SK-N-SH (cell line): ENCODE results near the gene CELF2. TPM values are rescaled to one million over a fixed set of nuclear protein-coding genes. Genes with fewer than 3 reads are reported as not detected.

Experiments
- CTCF ChIA-PET: fragments of 300-600, 350-600 bp; formaldehyde crosslinking; extraction: SDS; loops from one replicate; lab custom pipeline; 2021; lab: Yijun Ruan, JAX
- POLR2A ChIA-PET: fragments of 350-600 bp; sonication (Branson Sonifier 250); formaldehyde crosslinking; extraction: SDS; loops from one replicate; lab custom pipeline; 2020; ENCODE audit warnings: antibody characterized with exemption, inconsistent platforms; lab: Yijun Ruan, JAX
- DNase-seq: peaks from one replicate; pipeline ENCODE4 v3.0.0; 2012
- H2AFZ ChIP-seq: fragments of 200-600 bp; sonication (generic); 2 replicates; pipeline ENCODE4 v1.8.1; 2016; ENCODE audit warnings: antibody characterized with exemption, mild to moderate bottlenecking, low read depth
- H3F3A ChIP-seq: fragments of 200-600 bp; sonication (generic); replicated peaks from 2 replicates; pipeline ENCODE3; 2016; ENCODE audit warnings: antibody characterized with exemption, mild to moderate bottlenecking; ENCODE audit not compliant: insufficient read depth
- H3K27ac ChIP-seq, 2 experiments: fragments of 200-500 bp in 1 of 2; fragments of 200-600 bp in 1 of 2; sonication (Bioruptor generic) in 1 of 2; sonication (generic), shearing (Covaris generic) in 1 of 2; 2 replicates each; pipeline versions ENCODE4 v1.5.1 to v1.6.1; 2014 to 2016; ENCODE audit warnings: low read depth in 2 of 2, inconsistent platforms in 1 of 2, low read length in 1 of 2, mild to moderate bottlenecking in 1 of 2, mixed read lengths in 1 of 2
- H3K27me3 ChIP-seq: fragments of 200-600 bp; sonication (generic), shearing (Covaris generic); 2 replicates; pipeline ENCODE4 v1.6.1; 2016; ENCODE audit warnings: mixed run types; ENCODE audit not compliant: insufficient read depth
- H3K36me3 ChIP-seq, 2 experiments: fragments of 200-500 bp in 1 of 2; fragments of 200-600 bp in 1 of 2; sonication (Bioruptor generic) in 1 of 2; sonication (generic) in 1 of 2; replicated peaks in 1 of 2; 2 replicates each; pipeline versions ENCODE3 to v1.5.1; 2014 to 2016; ENCODE audit warnings: low read length in 1 of 2, mild to moderate bottlenecking in 1 of 2; ENCODE audit not compliant: insufficient read depth in 2 of 2, control insufficient read depth in 1 of 2
- H3K4me1 ChIP-seq, 2 experiments: fragments of 200-500 bp in 1 of 2; fragments of 200-600 bp in 1 of 2; sonication (Bioruptor generic) in 1 of 2; sonication (generic), shearing (Covaris generic) in 1 of 2; 2 replicates each; pipeline versions ENCODE4 v1.5.1 to v1.6.1; 2014 to 2016; ENCODE audit warnings: low read depth in 1 of 2, low read length in 1 of 2, mixed run types in 1 of 2; ENCODE audit not compliant: insufficient read depth in 2 of 2, control insufficient read depth in 1 of 2
- H3K4me2 ChIP-seq: fragments of 200-600 bp; sonication (generic), shearing (Covaris generic); 2 replicates; pipeline ENCODE4 v1.6.1; 2017; ENCODE audit warnings: mixed run types
- H3K4me3 ChIP-seq, 2 experiments: fragments of 200-500 bp in 1 of 2; fragments of 200-600 bp in 1 of 2; sonication (Bioruptor generic) in 1 of 2; sonication (generic), shearing (Covaris generic) in 1 of 2; 2 replicates each; pipeline versions ENCODE4 v1.5.1 to v1.8.1; 2014 to 2016; ENCODE audit warnings: low read depth in 2 of 2, inconsistent platforms in 1 of 2, low read length in 1 of 2, mild to moderate bottlenecking in 1 of 2, mixed read lengths in 1 of 2, moderate library complexity in 1 of 2
- H3K79me2 ChIP-seq: fragments of 200-600 bp; sonication (generic); 2 replicates; pipeline ENCODE4 v1.8.1; 2017; ENCODE audit warnings: mild to moderate bottlenecking; ENCODE audit not compliant: insufficient read depth
- H3K9ac ChIP-seq: fragments of 200-600 bp; sonication (generic); 2 replicates; pipeline ENCODE4 v1.6.1; 2017; ENCODE audit warnings: mixed run types
- H3K9me2 ChIP-seq: fragments of 200-600 bp; sonication (generic); 2 replicates; pipeline ENCODE4 v1.6.1; 2017; ENCODE audit warnings: mixed run types
- H3K9me3 ChIP-seq: fragments of 200-600 bp; sonication (generic); 2 replicates; pipeline ENCODE4 v1.6.1; 2017; ENCODE audit warnings: mixed run types, mild to moderate bottlenecking, moderate library complexity
- H4K20me1 ChIP-seq: fragments of 200-600 bp; sonication (generic); 2 replicates; pipeline ENCODE4 v1.6.1; 2017; ENCODE audit warnings: mild to moderate bottlenecking, mixed run types; ENCODE audit not compliant: insufficient read depth
- CHD2 ChIP-seq: fragments of 150-350 bp; IDR thresholded peaks from 2 replicates; pipeline ENCODE4 v1.6.1; 2018; ENCODE audit warnings: low read length; ENCODE audit not compliant: partially characterized antibody
- ELF1 ChIP-seq: IDR thresholded peaks from 2 replicates; pipeline ENCODE4 v1.4.0; 2012
- EZH2phosphoT487 ChIP-seq: fragments of 200-600 bp; sonication (generic); IDR thresholded peaks from 2 replicates; pipeline ENCODE4 v1.6.1; 2017; ENCODE audit warnings: low read depth, mixed run types, mild to moderate bottlenecking, antibody characterized with exemption, moderate library complexity, borderline replicate concordance
- FOSL2 ChIP-seq: IDR thresholded peaks from 2 replicates; pipeline ENCODE4 v1.4.0; 2012; ENCODE audit warnings: low read depth, mild to moderate bottlenecking, moderate library complexity, borderline replicate concordance
- FOXM1 ChIP-seq: IDR thresholded peaks from 2 replicates; pipeline ENCODE4 v1.4.0; 2012; ENCODE audit warnings: low read depth, mild to moderate bottlenecking
- GABPA ChIP-seq: IDR thresholded peaks from 2 replicates; pipeline ENCODE4 v1.4.0; 2012; ENCODE audit warnings: low read depth, mild to moderate bottlenecking
- GATA2 ChIP-seq: sonication (generic); formaldehyde crosslinking; IDR thresholded peaks from 2 replicates; pipeline ENCODE4 v1.5.0; 2020; ENCODE audit warnings: mild to moderate bottlenecking, missing genetic modification reagents
- MEF2A ChIP-seq: IDR thresholded peaks from 2 replicates; pipeline ENCODE4 v1.4.0; 2012; ENCODE audit warnings: low read depth, borderline replicate concordance
- RFX5 ChIP-seq: IDR thresholded peaks from 2 replicates; pipeline ENCODE4 v1.6.1; 2012; ENCODE audit warnings: mild to moderate bottlenecking, improper control_type of control experiment, low read length
- SIN3A ChIP-seq: IDR thresholded peaks from 2 replicates; pipeline ENCODE4 v1.6.1; 2012; ENCODE audit warnings: low read depth, mild to moderate bottlenecking, low read length, moderate library complexity, borderline replicate concordance
- SMC3 ChIP-seq: IDR thresholded peaks from 2 replicates; pipeline ENCODE4 v1.6.1; 2012; ENCODE audit warnings: low read depth, low read length, improper control_type of control experiment
- TCF12 ChIP-seq: IDR thresholded peaks from 2 replicates; pipeline ENCODE4 v1.4.0; 2012
- WGBS: methylation state at CpG from one replicate; pipeline ENCODE4 v1.1.6; 2017; ENCODE audit warnings: low lambda C conversion rate; 5-methylcytosine and 5-hydroxymethylcytosine counted together
- polyA plus RNA-seq, 3 experiments: library from polyadenylated mRNA; depleted of rRNA; stranded (reverse); fragments of >200 nt; gene quantifications; 2 replicates each; pipeline ENCODE4 v1.2.3, GENCODE V29; 2012
- TF ChIP-seq, protein P1 (sequence below): IDR thresholded peaks from 2 replicates; pipeline ENCODE4 v1.6.1; 2012; ENCODE audit warnings: mild to moderate bottlenecking, low read depth, low read length, moderate library complexity
- TF ChIP-seq, protein P2 (sequence below): IDR thresholded peaks from 2 replicates; pipeline ENCODE4 v1.4.0; 2012; ENCODE audit warnings: low read depth, borderline replicate concordance
- TF ChIP-seq, protein P3 (sequence below): IDR thresholded peaks from 2 replicates; pipeline ENCODE4 v1.4.0; 2012; ENCODE audit warnings: low read depth

Gene CELF2
- polyA plus RNA-seq, 1 of the 3 experiments (the other 2 are of a cell fraction): 0.03 TPM

DNA sequence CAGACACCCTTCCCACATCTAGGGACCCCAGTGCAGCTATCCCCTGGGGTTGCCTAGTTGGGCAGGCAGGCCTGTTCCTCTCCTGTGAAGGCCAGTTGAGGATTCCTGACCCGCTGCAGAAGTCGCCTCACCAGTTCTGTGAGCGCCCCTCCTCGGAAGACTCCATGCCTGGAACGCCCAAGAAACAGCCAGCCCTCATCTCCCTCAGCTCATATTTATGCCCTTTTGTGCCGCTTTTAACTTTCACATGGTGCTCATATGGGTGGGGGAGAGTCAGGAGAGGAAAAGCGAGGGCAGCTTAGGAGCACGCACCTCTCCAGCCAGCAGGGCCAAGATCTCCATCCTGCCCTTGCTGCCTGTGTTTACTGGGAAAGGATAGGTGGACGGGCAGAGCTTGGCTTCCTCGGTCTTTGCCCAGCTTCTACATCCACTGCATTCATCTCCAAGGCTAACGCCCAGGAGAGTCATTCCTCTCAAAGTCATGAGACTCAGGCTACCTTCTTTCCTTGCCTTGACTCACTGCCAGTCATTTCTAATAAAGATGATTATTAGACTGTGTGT, 307.2 kb downstream of the CELF2 start:
- H3K4me3 ChIP-seq: no peak overlapping the region
- CTCF ChIA-PET: no interaction called here
- H3K9me3 ChIP-seq: no peaks in the 10 kb centered on the region
- TF ChIP-seq, protein P1, sequence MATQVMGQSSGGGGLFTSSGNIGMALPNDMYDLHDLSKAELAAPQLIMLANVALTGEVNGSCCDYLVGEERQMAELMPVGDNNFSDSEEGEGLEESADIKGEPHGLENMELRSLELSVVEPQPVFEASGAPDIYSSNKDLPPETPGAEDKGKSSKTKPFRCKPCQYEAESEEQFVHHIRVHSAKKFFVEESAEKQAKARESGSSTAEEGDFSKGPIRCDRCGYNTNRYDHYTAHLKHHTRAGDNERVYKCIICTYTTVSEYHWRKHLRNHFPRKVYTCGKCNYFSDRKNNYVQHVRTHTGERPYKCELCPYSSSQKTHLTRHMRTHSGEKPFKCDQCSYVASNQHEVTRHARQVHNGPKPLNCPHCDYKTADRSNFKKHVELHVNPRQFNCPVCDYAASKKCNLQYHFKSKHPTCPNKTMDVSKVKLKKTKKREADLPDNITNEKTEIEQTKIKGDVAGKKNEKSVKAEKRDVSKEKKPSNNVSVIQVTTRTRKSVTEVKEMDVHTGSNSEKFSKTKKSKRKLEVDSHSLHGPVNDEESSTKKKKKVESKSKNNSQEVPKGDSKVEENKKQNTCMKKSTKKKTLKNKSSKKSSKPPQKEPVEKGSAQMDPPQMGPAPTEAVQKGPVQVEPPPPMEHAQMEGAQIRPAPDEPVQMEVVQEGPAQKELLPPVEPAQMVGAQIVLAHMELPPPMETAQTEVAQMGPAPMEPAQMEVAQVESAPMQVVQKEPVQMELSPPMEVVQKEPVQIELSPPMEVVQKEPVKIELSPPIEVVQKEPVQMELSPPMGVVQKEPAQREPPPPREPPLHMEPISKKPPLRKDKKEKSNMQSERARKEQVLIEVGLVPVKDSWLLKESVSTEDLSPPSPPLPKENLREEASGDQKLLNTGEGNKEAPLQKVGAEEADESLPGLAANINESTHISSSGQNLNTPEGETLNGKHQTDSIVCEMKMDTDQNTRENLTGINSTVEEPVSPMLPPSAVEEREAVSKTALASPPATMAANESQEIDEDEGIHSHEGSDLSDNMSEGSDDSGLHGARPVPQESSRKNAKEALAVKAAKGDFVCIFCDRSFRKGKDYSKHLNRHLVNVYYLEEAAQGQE: no peak
- TF ChIP-seq, protein P2, sequence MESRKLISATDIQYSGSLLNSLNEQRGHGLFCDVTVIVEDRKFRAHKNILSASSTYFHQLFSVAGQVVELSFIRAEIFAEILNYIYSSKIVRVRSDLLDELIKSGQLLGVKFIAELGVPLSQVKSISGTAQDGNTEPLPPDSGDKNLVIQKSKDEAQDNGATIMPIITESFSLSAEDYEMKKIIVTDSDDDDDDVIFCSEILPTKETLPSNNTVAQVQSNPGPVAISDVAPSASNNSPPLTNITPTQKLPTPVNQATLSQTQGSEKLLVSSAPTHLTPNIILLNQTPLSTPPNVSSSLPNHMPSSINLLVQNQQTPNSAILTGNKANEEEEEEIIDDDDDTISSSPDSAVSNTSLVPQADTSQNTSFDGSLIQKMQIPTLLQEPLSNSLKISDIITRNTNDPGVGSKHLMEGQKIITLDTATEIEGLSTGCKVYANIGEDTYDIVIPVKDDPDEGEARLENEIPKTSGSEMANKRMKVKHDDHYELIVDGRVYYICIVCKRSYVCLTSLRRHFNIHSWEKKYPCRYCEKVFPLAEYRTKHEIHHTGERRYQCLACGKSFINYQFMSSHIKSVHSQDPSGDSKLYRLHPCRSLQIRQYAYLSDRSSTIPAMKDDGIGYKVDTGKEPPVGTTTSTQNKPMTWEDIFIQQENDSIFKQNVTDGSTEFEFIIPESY: no peak
- no peak for TF ChIP-seq FOSL2
- TF ChIP-seq, all 33 proteins: peak for 0
- Histone ChIP-seq H3K4me2 (no peak overlapping the region), H3K9me2 (no peaks in the 10 kb centered on the region), H3K27ac (no peak overlapping the region), H3K36me3 (no peaks in the 10 kb centered on the region), H3K9ac (no peak overlapping the region), H3K4me1 (no peaks in the 10 kb centered on the region), H4K20me1 (no peaks in the 10 kb centered on the region), H3K79me2 (no peaks in the 10 kb centered on the region), H3K27me3 (no peaks in the 10 kb centered on the region), H2AFZ (no peak overlapping the region), H3F3A (no peaks in the 10 kb centered on the region)
- WGBS: 36% methylated on average over 11 of the region's 11 CpGs
- no peak for DNase-seq
- POLR2A ChIA-PET: no interaction called here

DNA sequence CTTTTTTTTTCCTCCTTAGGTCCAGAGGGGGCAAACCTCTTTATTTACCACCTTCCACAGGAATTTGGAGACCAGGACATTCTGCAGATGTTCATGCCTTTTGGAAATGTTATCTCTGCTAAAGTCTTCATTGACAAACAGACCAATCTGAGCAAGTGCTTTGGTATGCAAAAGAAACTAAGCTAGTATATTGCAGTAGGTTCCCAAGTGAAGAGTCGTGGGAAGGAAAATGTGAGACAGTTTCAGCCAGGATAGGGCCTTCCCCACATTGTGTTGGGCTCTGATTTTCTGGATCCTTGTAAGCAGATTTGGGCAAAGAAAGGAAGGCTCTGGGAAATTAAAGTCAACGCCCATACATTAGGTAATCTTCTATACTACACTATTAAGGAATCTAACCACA, 308.1 kb downstream of the CELF2 start:
- ChIA-PET CTCF (no interaction called here), POLR2A (no interaction called here)
- Histone ChIP-seq H3K27ac (no peak overlapping the region), H3K4me2 (no peak overlapping the region), H4K20me1 (no peaks in the 10 kb centered on the region), H3K36me3 (no peaks in the 10 kb centered on the region), H2AFZ (no peak overlapping the region), H3K4me1 (no peaks in the 10 kb centered on the region), H3K9ac (no peak overlapping the region), H3F3A (no peaks in the 10 kb centered on the region), H3K27me3 (no peaks in the 10 kb centered on the region), H3K9me3 (no peaks in the 10 kb centered on the region), H3K9me2 (no peaks in the 10 kb centered on the region), H3K4me3 (no peak overlapping the region), H3K79me2 (no peaks in the 10 kb centered on the region)
- 2% methylated on average over 2 of the region's 2 CpGs for WGBS
- no peak for DNase-seq
- TF ChIP-seq MEF2A (no peak), CHD2 (no peak), FOSL2 (no peak), SMC3 (no peak), GATA2 (no peak), TCF12 (no peak), EZH2phosphoT487 (no peak), RFX5 (no peak), FOXM1 (no peak), GABPA (no peak), ELF1 (no peak), SIN3A (no peak)
- TF ChIP-seq, protein P2: no peak
- TF ChIP-seq, protein P1: no peak
- TF ChIP-seq, protein P3, sequence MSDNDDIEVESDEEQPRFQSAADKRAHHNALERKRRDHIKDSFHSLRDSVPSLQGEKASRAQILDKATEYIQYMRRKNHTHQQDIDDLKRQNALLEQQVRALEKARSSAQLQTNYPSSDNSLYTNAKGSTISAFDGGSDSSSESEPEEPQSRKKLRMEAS: no peak
